NCI-H1105 treated with DMSO at 0.1 percent for 48 hours (cell line): ENCODE results near the gene SLC4A8.

Experiments
- DNase-seq: peaks from one replicate; lab custom pipeline; 2025; lab: John Stamatoyannopoulos, UW

The SLC4A8 gene

GRCh38 chr12:51395283-51396230, 29.1 kb upstream of the SLC4A8 start:
- no peak for DNase-seq

- DNase-seq = no peak
Measured at GRCh38 chr12:51397670-51398069, 27.0 kb upstream of the SLC4A8 start.

GRCh38 chr12:51399891-51400290, 24.7 kb upstream of the SLC4A8 start:
- no peak for DNase-seq

- DNase-seq = no peak
Measured at GRCh38 chr12:51401020-51401419, 23.6 kb upstream of the SLC4A8 start.

- DNase-seq = no peak
Measured at GRCh38 chr12:51401486-51401885, 23.1 kb upstream of the SLC4A8 start.

DNA sequence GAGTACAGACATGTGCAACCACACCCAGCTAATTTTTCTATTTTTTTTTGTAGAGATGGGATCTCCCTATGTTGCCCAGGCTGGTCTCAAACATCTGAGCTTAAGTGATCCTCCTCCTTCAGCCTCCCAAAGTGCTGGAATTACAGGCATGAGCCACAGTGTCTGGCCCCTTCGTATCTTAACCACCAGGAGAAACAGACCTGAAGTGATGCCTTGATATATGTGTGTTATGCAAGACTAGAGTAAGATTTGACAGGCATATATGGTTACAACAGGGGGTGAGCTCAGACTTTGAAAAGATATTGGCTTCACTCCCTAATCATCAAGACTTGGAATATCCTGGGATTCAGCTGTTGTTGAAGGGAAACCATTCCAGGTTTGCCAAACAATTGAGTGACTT, 22.7 kb upstream of the SLC4A8 start:
- DNase-seq = no peak

DNA sequence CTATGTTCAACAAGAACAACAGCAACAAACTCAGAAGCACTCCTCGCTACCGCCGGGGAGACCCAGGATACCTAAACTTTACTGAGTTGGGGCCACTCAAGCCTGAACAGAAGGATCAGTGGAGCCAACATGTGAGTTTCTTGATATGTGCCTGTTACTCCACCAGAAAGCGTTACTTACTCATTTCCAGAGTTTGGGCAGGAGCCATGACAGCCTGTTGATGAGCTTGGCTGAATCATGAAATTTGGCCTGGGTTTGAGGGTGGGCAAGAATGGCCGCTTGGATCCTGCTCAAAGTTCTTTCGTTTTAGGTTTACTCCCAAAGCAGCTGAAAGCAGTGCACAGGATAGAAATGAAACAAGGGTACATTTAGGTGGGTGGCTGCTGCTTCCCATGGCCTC, 21.5 kb upstream of the SLC4A8 start:
- DNase-seq = no peak

- DNase-seq = no peak
Measured at GRCh38 chr12:51403681-51404136, 20.9 kb upstream of the SLC4A8 start.

DNA sequence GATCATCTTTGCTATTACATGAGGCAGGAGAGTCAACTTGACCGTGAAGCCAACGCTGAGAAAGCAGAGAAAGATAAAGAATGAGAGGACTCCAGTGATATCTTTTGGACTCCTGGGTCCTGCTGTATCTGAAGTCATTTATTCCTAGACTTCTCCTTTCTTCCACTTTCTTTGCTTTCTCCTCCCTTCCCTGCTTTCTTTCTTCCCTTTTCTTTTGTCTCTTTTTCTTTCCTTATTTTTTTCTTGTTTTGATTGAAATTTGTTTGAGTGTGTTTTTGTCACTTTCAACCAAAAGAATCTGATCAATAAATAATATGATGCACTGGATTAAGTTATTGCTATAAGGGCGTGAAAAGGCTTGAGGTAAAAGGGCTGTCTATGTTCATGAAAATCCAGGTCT, 20.0 kb upstream of the SLC4A8 start:
- DNase-seq = no peak

- no peak for DNase-seq
Measured at GRCh38 chr12:51405801-51406207, 18.8 kb upstream of the SLC4A8 start.

DNA sequence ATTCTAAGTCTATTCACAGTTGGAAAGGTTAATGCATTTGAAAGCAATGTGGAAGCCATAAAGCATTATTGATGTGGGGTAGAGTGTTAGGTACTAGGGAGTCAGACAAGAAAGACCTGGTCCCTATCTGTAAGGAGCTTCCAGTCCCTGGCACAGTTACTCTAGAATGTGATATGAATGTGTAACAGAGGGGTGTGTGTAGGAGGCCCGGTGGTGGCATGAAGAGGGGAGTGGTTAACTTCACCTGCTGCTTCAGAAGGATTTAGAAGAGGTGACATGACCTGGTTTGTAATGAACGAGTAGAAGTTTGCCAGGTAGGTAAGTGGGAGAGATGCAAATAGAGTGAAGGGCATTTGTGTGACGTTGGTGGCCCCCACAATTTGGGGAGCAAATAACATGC, 18.3 kb upstream of the SLC4A8 start:
- no peak for DNase-seq

DNA sequence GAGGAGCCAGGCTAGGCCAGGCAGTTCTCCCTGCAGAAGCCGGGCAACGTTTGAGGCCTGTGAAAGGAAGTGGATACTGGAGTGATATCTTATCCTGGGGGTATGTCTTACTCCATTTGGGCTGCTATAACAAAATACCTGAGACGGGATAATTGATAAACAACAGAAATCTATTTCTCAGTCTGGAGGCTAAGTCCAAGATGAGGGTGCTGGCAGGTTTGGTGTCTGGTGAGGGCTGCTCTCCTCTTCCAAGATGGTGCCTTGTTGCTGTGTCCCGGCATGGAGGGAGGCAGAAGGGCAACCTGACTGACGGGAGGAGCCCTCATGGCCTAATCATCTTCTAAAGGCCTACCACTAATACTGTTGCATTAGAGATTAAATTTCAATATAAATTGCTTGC, 17.8 kb upstream of the SLC4A8 start:
- no peak for DNase-seq

DNA sequence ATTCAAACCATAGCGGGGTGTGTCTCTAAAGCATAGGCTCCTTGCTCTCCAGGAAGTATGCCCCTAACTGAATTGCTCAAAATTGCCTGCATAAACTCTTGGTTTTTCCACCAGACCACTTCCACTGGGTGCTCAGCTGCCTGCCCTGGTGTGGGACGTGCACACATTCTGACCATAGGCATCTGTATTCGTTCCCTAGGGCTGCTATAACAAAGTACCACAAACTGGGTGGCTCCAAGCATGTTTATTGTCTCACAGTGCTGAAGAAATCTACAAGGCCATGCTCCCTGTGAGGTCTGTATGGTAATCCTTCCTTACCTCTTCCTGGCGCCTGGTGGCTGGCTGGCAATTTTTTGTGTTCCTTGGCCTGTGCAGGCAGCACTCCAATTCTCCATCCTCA, 17.0 kb upstream of the SLC4A8 start:
- no peak for DNase-seq

GRCh38 chr12:51409846-51410245, 14.8 kb upstream of the SLC4A8 start:
- no peak for DNase-seq

DNA sequence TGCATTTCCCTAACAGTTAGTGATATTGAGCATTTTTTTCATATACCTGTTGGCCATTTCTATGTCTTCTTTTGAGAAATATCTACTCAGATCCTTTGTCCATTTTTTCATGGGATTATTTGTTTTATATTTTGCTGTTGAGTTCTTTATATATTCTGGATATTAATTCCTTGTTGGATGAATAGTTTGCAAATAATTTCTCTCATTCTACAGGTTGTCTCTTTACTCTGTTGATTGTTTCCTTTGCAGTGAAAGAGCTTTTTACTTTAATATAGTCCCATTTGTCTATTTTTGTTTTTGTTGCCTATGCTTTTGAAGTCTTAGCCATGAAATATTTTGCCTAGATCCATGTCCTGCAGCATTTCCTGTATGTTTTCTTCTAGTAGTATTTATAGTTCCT, 11.5 kb upstream of the SLC4A8 start:
- DNase-seq = no peak

GRCh38 chr12:51413791-51414190, 10.8 kb upstream of the SLC4A8 start:
- no peak for DNase-seq

DNA sequence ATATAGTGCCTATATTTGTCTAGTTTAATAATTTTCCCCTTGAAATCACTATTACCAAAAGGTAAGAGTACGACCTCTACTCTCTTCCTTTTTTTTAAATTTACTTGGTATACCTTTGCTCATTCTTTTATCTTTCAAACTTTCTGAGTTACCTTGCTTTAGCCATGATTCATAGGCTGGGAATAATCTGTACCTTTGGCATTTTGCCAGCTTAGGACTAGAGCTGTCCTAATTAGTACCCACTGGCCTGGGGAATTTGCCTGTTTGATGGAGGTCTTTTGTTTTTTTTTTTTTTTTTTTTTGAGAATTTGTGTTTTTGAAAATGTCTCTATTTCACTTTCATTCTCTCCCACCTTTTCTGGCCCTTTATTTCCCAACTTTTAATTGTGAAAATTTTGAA, 8.7 kb upstream of the SLC4A8 start:
- DNase-seq = no peak

DNA sequence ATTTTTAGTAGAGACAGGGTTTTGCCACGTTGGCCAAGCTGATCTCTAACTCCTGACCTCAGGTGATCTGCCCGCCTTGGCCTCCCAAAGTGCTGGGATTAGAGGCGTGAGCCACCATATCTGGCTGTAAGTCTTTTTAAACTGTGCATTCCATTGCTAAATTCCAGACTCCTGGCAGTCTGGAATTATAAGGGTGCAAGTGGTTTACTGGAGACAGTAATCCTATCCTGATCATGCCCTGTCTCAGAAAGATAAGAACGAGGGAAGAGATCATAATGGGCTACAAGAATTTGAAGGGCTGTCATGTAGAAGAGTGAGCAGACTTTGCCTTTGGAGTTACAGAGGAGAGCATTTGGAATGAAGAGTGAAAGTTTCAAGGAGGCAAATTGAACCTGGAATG, 6.8 kb upstream of the SLC4A8 start:
- no peak for DNase-seq

- DNase-seq = peak; percentile 75
Measured at GRCh38 chr12:51419425-51420193, 5.0 kb upstream of the SLC4A8 start.

DNA sequence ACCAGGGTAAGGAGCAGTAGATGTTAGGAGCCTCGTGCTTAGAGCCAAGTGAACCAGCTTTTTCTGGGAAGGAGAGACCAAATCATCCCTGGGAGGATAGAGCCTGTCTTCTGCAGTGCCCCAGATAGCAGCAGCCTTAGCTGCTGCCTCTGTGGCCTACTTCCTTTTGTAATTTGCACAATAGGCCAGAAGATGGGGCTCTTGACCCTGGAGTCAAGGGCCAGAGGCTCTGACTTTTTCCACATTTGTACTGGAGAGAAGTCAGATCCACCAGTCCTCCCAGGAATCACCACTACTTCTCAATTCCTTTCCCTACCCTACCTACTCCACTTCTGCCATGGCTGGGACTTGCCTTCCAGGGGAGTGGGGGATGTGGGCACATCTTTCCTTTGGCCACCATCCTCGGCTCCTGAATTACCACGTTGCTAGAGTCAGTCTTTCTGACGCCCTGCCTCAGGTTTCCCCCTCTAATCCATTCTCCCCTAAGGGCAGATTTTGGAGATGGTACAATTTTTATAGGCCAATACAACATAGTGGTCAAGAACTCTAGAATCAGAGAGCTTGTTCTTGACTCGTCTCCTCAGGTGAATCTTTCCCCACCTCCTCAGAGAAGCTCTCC, 3.3 kb upstream of the SLC4A8 start:
- peak; percentile 31 for DNase-seq

DNA sequence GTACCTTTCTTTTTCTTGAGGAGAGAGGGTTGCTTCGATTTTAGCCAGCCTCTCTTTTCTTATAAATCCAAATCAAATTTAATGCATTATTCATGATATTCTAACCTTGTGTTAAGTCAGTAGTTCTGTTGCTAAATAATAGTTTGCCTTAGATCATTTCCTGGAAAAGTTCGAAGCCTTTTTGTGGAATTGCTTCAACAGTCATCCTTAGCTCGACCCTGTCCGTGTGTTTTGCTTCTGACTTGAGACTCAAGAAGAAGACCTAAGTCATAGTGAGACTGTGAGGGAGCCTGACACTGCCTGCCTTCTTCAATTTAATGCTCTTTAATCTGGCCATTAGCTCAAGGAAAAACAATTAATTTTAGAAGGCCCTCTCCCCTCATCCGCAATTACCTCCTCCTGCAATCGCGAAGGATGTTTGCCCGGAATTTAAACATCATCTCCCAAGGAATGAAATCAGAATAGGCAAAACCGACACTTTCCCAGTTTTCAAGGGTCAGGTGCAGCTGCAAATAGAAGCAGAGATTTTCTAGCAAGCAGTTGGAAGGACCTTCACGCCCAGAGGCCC, 453 bp upstream of the SLC4A8 start:
- DNase-seq = no peak

- DNase-seq = no peak
Measured at GRCh38 chr12:51428256-51428655, 3.6 kb downstream of the SLC4A8 start.
